HG03103 (cell line): ENCODE measurements around the gene S100A16.
"Not testable (repeated sequence)": the region's sequence is repeated elsewhere in the genome, so short reads cannot be mapped to it uniquely, and the experiment has no call there.

ENCODE experiments used
- ATAC-seq: cut with Tn5 transposase; IDR thresholded peaks from one replicate; pipeline ENCODE4 v1.9.1; 2021; ENCODE audit warnings: low read depth; ENCODE audit not compliant: unreplicated experiment

S100A16 gene, protein sequence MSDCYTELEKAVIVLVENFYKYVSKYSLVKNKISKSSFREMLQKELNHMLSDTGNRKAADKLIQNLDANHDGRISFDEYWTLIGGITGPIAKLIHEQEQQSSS

DNA sequence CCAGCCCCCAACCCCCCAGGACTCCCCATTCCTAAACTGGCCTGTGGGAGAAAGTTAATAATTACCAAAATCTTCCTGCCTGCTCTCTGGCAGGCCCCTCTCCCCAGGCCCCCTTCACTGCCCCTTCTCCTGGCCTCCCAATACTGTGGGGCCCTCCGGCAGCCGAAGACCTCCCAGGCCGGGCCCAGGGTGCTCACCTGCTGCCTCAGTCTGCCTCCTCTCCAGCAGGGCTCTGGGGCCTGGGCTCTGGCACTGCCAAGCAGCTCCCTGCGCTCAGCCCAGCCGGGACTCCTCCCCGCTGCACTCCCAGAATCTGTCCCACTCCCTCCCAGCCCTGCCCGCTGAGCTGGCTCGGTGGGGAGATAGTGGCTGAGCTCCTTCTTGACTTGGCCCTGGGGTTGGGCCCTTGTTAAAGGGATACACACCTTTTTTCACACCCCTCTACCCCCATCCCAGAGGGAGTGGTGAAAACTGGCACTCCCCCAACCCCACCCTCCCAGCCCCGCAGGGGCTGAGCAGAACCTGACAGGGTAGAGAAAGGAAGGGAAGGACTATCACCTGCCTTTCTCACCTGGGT lies at the start of gene S100A16:
TSS of gene S100A16 (minus strand) at position 383 of the 577 bp plus-strand sequence. CDS start 4,986 bp downstream, outside the sequence.
- no peak for ATAC-seq

DNA sequence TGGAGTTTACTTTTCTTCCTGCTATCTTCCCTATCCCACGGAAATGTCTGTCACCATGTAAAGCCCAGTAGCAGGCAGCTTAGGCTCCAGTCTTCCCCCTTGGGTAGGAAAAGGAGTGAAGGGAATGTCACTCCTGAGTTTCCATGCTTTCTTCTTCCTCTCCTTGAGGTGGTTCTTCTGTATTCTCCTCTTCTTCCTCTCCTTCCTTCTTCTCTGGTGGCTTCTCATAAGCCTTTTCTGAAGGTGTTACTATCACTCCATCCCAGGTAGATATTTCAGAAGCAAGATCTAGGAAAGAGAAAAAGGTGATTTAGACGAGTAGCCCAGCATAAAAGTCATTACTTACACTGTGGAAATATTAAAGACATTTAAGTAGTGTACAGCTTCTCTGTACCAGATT lies 49.3 kb upstream of the S100A16 start:
- ATAC-seq, result no peak

DNA sequence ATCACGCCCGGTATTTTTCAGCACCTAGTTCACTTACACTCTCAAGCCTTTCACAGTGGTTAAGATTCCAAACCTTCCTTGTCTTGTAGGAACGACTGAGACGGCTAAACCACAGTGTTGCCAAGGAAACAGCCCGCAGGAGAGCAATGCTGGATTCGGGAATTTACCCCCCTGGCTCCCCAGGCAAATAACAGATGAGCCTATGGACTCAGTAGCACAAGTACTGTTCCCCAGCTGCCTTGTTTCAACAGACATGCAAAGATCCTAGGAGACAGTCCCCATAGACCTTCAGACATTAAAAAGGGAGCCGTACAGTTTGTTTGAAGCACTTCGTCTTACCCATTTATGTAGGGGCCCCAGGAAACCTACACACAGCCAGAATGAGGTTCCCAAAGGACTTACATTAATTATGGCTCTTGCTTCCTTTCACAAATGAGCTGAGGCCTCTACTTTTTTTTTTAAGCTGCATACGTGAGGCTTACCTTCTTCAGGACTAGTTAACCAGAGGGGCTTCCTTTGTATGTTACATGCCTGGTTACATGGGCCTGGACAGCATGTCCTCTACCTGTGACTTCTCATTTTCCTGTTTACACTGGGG lies 48.3 kb upstream of the S100A16 start:
- ATAC-seq, result no peak

DNA sequence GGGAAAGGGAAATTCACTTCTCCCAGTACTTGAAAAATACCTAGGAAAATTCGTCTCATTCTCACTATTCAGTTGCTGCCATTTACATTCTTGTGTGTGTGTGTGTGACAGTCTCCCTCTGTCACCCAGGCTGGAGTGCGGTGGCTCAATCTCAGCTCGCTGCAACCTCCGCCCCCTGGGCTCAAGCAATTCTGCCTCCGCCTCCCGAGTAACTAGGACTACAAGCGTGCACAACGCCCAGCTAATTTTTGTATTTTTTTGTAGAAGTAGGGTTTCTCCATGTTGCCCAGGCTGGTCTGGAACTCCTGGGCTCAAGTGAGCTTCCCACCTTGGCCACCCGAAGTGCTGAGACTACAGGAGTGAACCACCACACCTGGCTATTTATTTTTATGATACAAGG lies 46.7 kb upstream of the S100A16 start:
- ATAC-seq, result no peak

DNA sequence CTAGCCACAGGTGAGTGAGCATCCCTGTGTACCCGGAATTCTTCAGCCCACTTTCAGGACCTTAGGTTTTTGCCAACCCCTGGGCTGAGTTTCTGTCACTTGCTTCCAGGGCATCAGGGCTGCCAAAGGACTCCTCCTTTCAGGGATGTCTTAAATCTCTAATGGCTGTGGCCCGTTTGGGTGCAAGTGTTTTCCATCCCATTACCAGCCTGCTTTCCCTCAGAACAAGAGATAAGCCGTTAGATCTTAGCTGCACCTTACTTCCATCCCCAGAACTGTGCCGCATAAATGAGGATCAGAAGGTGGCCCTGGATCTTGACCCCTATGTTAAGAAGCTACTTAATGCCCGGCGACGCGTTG lies 46.2 kb upstream of the S100A16 start:
- ATAC-seq, result no peak

DNA sequence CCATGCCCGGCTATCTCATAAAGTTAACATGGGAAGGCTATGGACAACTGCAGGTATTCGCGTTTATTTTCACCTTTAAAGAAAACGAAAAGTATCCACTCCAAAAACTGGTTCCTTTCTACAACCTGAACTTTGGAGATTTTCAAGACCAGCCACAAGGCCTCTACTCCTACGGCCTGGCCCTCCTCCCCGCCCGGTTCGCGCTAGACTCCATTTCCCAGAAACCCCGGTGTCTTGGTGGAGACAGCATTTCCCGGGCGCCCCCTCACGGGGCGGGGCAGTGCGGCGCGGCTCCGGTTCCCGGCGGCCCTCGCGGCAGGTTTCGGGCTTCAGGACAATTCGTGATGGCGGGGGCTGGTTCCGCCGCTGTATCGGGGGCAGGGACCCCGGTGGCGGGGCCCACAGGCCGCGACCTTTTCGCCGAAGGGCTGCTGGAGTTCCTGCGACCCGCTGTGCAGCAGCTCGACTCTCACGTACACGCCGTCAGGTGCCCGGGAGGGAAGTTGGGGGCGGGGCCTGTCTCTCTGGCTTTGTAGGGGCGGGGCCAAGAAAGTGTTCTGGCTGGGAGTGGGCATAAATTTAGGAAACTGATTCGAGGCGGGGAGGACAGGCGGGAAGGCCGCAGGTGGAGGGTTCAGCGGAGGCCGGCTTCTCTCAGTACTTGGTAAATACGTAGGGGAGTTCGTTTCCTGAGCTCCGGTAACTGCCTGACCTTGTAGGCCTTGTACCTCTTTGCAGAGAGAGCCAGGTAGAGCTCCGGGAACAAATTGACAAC lies 45.6 kb upstream of the S100A16 start, which contains the start of gene SNAPIN:
TSS of gene SNAPIN (plus strand) at position 304 of the 775 bp plus-strand sequence. CDS start at position 345, 41 bp downstream.
- peak; percentile 75 for ATAC-seq

DNA sequence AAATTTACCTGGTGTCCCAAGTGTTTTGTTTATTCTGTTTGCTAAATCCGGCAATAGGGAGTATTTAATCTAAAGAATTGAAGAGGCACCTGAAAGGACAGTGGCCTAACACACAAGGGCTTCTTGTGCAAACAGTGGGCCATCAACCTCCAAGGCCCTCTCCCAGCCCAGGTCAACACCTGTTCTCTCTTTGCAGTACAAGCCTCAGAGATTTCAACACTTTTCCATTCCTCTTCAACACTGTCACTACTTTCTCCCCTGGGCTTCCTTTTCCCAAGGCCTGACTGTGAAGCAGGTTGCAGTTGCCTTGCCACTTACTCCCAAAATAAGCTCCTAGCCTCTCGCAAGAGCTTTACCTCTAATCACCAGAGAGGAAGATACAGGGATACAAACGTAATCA lies 42.4 kb upstream of the S100A16 start:
- ATAC-seq, result no peak

DNA sequence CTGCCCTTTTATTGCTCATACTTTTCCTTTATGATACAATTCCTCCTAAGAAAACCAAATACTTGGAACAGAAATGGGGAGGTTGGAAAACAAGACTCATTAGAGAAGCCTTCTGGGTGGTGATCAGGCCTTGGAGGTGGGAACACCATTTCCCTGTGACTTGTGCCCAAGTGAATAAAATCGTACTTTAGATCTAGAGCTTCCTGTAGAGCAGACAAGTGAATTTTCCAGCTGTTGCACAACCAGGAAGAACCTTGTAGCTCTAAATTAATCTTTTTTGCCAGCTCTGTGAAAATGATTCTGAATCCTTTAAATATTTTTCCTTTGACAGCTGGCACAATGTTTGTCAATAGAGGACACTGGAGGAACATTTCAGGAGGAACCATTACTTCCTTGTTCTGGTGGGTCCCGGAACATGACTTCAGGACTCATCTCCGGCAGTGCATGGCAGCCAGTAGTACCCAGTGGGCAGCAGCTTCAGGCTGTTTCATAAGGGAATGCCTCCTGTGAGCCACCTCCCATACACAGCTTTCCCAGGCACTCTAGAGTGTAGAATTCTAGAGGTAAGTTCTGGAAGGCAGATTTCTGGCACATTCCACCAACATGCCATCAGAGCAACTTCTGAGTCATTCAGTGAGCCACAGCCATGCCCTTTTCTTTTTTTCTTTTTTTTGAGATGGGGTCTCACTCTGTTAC lies 40.0 kb upstream of the S100A16 start:
- ATAC-seq, result no peak

DNA sequence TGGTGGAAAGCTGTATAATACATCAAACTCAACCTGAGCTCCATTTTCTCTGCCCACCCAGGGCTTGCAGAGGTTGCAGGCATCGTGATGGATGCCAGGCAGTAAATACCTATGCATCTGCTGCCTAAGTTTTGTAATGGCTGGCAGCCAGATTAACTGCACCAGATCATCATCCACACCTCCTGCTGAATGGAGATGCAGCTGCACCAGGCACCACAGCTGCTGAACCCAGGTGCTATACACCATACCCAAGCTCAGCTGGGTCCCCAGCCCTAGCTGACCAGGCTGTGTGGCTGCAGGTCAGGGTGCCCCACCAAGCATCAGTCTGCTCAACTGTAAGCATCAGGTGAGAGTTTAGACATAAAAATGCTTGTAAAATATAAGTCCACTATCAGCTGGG lies 38.8 kb upstream of the S100A16 start:
- ATAC-seq, result no peak

DNA sequence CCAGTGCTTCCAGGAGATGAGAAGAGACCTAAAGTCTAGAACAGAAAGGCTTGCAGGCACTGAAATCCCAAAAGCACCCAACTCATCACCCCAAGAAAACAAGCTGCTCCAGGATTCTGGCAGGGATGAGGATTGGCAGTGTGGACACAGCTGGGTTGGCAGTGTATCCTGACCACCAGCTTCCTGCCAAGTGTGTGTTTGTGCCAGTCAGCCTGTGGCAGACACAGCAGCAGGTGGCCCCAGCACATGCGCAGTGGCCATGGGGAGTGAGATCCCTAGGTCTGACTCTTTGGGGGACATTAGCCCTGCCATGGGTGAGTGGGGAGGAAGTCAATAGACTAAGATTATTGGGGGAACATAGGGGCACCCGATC lies 36.9 kb upstream of the S100A16 start:
- no peak for ATAC-seq

DNA sequence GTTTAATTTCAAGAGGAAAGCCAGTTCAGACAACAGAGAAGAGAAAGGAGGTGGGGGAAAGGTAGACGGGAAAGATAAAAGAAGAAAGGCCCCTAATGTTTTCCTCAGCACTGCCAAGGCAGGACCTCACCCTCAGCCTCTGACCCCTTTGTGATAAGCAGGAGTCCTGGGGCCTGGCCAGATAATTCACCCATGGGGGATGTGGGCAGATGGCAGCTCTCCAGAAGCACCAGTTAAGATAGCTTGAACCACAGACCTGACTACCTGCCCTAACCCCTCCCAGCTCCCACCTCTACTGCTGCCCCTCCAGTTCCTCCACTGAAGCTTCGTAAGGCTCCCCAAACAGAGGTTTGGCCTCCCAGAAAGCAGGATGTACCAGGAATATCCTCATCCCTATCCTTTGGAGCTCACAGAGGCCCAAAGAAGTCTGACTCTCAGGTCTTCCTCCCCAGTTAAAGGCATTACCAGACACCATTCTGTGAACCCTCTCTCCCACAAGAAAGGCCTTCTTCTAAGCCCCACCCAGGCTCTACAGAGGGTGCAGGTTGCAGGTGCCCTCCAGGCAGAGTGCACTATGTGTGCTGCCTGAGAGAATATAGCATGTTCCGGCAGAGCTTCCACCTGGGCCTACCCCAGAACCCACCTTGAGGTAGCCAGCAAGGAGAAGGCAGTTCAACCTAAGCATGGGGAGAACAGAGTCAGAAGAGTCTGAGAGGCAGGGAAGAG lies 36.4 kb upstream of the S100A16 start:
- no peak for ATAC-seq

DNA sequence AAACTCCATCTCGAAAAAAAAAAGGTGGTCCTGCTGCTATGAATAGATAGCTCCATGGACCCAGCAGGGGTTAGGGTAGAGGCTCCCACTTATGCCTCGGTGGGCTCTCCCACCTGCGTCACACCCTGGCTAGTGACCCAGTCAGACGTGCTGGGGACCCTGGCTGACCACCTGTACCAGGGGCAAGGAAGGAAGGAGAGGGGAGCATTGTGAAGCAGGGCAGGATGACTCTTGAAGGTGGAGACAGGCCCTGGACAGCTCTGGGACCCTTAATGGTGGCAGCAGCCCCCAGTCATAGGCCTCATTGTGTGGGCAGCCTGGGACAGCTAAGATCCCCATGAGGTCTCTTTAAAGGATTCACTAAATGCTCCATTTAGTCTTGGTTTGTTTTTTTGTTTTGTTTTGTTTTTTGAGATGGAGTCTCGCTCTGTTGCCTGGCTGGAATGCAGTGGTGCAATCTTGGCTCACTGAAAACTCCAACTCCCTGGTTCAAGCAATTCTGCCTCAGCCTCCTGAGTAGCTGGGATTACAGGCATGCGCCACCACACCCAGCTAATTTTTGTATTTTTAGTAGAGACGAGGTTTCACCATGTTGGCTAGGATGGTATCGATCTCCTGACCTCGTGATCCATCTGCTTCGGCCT lies 35.2 kb upstream of the S100A16 start:
- no peak for ATAC-seq

DNA sequence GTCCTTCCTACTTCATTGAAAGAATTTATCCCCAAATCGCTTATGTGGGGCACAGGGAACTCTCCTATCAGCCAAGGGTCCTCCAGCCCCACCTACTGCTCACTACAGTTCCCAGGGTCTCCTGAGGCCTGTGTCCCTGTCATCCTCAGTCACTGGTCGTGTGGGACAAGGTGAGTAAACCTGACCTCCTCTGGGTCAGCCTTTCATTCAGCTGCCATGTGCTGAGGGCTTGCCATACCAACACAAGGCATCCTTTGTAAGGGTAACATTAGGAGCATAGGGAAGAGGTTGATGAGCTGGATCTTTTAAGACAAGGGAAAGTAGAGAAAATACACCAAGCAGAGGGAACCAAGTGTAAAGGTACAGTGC lies 34.4 kb upstream of the S100A16 start:
- no peak for ATAC-seq

DNA sequence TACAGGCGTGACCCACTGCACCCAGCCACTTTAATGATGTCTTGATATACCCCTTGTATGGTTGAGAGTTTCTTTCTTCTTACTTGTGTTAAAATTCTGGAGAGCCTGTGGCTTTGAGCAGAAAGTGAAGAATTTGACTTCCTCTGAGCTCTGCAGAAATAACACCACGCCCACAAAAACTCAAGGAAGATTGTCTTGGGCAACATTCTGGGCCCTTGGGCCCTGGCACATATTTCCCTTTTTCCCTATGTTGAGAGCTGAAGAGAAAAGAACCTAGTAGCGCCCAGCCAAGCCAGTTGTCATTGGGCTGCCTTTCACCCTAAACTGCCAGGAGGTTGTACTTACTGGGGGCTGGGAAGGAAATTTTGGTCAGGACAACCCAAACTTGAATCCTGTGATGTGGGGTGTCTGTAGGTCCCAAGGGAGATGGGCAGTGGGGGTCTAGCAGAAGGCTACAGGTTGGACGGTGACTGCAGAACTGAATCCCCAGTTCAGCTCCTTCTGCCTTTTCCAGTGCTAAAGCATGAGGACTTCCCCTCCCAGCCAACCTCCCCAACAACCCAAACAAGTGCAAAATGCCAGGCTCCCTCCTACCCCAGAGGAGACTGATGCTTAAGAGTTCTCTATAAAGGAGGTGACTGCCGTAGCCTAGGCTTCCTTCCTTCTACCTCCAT lies 33.9 kb upstream of the S100A16 start:
- no peak for ATAC-seq

DNA sequence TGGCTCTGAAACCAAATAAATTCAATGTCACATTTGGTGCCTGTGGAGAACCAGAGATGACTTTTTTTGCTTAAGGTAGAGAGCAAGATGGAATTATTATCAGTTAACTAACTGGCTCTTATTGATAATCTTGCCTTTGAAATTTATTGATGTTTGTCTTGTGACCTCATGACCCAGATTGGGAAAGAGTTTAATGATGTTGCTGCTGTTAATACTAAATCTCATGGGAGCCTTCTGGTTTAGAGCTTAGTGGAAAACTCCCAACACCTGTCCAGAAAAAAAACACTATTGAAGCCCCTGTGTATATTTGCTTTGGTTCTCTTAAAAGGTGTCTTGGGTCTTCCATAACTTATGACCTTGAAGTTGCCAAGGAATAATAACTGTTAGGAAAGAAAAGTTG lies 30.9 kb upstream of the S100A16 start:
- no peak for ATAC-seq

DNA sequence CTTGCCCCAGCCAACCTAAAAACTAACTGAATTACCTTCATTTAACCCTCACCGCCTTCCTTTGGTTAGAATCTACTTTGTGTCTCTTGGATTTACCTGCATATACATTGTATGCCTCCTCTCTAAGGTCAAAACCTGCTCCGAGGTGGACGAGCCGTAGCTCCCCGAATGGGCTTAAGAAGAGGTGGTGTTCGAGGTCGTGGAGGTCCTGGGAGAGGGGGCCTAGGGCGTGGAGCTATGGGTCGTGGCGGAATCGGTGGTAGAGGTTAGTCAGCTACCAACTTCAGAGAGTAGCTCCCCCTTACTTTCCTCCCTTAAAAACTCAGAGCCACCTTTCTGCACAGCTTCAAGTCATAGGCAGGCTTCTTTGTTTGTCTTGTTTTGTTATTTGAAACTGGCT lies 30.2 kb upstream of the S100A16 start:
- no peak for ATAC-seq

DNA sequence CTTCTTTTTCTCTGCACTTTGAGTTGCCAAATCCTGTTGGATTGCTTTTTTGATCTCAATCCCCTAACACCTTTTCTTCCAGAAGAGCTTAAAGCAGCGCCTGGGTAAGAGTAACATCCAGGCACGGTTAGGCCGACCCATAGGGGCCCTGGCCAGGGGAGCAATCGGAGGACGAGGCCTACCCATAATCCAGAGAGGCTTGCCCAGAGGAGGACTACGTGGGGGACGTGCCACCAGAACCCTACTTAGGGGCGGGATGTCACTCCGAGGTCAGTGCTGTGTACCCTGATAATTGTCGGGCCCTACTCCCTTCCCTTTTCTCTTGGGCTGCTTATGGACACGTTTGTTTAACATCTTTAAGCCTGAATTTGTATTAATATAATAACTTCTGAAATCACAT lies 29.2 kb upstream of the S100A16 start:
- no peak for ATAC-seq

DNA sequence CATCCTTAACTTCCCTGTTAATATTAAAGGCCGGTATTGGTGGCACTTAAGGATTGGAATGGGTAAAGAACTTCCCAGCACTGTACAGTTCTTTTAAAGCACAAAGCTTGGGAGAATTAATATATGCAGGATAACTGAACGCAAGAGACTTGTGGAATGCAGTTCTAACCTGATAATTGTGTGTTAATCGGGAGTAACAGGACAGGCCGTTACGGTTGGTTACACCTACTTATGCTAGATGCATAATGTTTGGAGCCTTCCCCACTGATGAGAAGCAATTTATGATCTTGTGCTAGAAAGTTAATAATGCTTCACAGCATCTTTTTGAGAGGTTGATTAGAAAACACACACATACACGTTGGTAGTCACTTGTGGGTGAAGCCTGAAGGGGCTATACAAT lies 27.9 kb upstream of the S100A16 start:
- no peak for ATAC-seq

DNA sequence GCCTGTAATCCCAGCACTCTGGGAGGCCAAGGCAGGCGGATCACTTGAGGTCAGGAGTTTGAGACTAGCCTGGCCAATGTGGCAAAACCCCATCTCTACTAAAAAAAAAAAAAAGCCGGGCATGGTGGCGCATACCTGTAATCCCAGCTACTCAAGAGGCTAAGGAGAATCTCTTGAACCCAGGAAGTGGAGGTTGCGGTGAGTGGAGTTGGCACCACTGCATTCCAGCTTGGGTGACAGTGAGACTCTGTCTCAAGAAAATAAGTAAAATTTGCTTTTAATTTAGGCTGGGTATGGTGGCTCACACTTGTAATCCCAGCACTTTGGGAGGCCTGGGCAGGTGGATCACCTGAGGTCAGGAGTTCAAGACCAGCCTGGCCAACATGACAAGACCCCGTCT lies 27.3 kb upstream of the S100A16 start:
- ATAC-seq, result not testable (repeated sequence)

DNA sequence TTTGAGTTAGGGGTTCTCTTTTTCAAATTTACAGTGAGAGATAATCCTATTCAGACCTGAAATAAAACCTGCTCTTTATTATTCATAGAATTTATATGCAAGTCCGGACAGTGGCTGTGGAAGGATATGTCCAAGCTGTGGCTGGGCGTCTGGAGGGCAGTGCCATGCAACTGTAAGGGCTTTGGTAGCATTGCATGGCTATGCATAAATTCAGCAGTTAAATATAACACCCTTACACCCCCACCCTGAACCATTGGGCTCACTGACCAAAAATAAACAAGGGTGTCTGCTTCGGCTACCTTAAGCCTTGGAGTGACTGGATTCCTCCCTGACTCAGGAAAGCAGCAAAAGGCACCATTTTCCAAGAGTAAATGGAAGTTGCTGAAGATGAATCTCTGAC lies 26.3 kb upstream of the S100A16 start:
- ATAC-seq, result no peak
